ENCODE data around the gene FBXL20. TPM values are rescaled to one million over a fixed set of nuclear protein-coding genes. Genes with fewer than 3 reads are reported as not detected.
A peak's percentile ranks its signal among the peaks of the same experiment; 100 is the strongest.
"Not testable (repeated sequence)": the region's sequence is repeated elsewhere in the genome, so short reads cannot be mapped to it uniquely, and the experiment has no call there.

FBXL20 gene
- total RNA-seq, 2 experiments from 2014 or later, result 16.9 to 18.9 TPM

DNA sequence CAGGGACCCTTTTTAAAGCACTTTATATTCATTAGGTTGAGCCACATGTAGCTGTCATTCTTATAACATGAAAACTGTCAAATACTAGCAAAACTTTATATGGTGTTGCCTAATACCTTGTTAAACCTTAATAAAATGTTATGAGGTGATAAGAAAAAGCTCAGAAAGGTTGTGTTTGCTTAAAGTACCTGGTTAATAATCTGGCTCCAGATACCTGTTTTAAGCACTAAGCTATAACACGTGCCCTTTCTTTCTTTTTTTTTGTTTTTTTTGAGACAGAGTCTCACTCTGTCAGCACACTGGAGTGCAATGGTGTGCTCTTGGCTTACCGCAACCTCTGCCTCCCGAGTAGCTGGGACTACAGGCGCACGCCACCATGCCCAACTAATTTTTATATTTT, 116.7 kb downstream of the FBXL20 start:
- POLR2A ChIA-PET, result interaction anchor here (0.6 kb wide), 3 partner anchors 173 to 261 kb away, joined by 3 to 6 read pairs (median 5); no protein-coding TSS in a partner anchor
- H3K4me3 Mint-ChIP-seq, result no peak overlapping the region
- no peaks in the 10 kb centered on the region for H3K4me1 Mint-ChIP-seq
- H3K9me3 Mint-ChIP-seq (ENCODE audit: low read depth), result no peaks in the 10 kb centered on the region
- DNase-seq (no peak), ATAC-seq (no peak)
- CTCF ChIA-PET, result interaction anchor here (1.0 to 1.2 kb wide), 2 partner anchors 14 to 40 kb away, joined by 3 to 4 read pairs; no protein-coding TSS in a partner anchor
- intact Hi-C loops (cut with DNase I, micrococcal nuclease), result no loop called here
- no peaks in the 10 kb centered on the region for H3K27me3 Mint-ChIP-seq
- H3K36me3 Mint-ChIP-seq (ENCODE audit: low read depth), result no peaks in the 10 kb centered on the region
- no peak overlapping the region for H3K27ac Mint-ChIP-seq

DNA sequence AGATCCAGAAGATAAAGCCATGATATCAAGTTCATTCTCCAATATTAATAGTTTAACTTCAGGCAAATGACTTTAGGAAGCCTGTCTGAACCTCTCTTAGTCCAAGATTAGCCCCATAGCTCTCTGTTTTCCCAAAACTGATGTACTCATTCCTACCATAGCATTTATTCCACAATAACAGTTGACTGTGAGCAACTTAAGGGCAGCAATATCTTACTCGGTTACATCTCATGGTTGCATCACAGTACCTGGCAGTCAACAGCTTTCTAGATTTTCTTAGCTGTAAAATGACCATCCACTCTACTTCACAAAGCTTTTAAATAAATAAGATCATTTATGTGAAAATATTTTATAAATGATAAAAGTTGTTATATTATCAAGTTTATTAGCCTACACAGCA, 117.5 kb downstream of the FBXL20 start:
- DNase-seq (no peak), ATAC-seq (no peak)
- no peak overlapping the region for H3K4me3 Mint-ChIP-seq
- H3K27ac Mint-ChIP-seq, result no peak overlapping the region
- no peaks in the 10 kb centered on the region for H3K36me3 Mint-ChIP-seq (ENCODE audit: low read depth)
- intact Hi-C loops (cut with DNase I, micrococcal nuclease), result no loop called here
- POLR2A ChIA-PET, result interaction anchor here (0.6 kb wide), 2 partner anchors 174 to 565 kb away, joined by 6 to 9 read pairs; no protein-coding TSS in a partner anchor
- CTCF ChIA-PET, result interaction anchor here (0.7 to 1.2 kb wide), 2 partner anchors 13 to 242 kb away, joined by 3 read pairs; no protein-coding TSS in a partner anchor
- H3K9me3 Mint-ChIP-seq (ENCODE audit: low read depth), result no peaks in the 10 kb centered on the region
- H3K27me3 Mint-ChIP-seq, result no peaks in the 10 kb centered on the region
- no peaks in the 10 kb centered on the region for H3K4me1 Mint-ChIP-seq

DNA sequence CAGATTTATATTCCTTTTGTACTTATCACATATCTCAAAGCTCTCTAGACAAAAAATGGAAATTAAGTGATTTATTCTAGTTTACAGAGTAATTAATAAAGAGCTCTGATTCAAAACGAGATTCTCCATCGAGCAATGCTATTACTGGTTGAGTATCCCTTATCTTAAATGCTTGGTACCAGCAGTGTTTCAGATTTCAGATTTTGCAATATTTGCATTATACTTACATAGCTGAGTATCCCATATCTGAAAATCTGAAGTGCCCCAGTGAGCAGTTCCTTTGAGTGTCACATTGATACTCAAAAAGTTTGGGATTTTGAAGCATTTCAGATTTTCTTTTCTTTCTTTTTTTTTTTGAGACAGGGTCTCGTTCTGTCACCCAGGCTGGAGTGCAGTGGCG, 118.3 kb downstream of the FBXL20 start:
- intact Hi-C loops (cut with DNase I, micrococcal nuclease), result no loop called here
- POLR2A ChIA-PET, result no interaction called here
- CTCF ChIA-PET, result interaction anchor here (1.2 kb wide), 1 partner anchor 12 kb away, joined by 3 read pairs; no protein-coding TSS in a partner anchor

DNA sequence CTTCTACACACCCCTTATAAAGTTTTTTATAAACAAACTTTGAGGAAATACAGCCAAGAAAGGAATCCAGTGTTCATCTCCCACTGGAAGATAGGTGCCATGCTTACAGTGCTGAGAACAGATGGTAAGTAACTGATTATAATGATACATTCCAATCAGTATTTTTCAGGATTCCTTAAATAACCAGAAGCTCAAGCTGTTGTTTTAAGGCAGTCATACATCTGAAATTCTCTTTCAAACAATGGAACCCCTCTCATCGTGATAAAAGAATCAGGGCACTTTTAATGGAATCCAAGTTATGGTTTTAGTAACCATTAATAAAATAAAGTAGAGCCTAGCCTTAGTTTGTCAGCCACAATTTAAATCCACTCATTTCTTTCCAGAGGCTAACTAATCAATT, 119.6 kb downstream of the FBXL20 start:
- H3K36me3 Mint-ChIP-seq (ENCODE audit: low read depth), result no peaks in the 10 kb centered on the region
- ChIA-PET POLR2A (no interaction called here), CTCF (interaction anchor here (0.5 to 1.1 kb wide), 2 partner anchors 10 to 180 kb away, joined by 3 to 7 read pairs; no protein-coding TSS in a partner anchor)
- no peaks in the 10 kb centered on the region for H3K9me3 Mint-ChIP-seq (ENCODE audit: low read depth)
- DNase-seq (no peak), ATAC-seq (no peak)
- intact Hi-C loops (cut with DNase I, micrococcal nuclease), result no loop called here
- no peaks in the 10 kb centered on the region for H3K27me3 Mint-ChIP-seq
- no peaks in the 10 kb centered on the region for H3K4me1 Mint-ChIP-seq
- no peak overlapping the region for H3K27ac Mint-ChIP-seq
- H3K4me3 Mint-ChIP-seq, result no peak overlapping the region

More for the DNA sequence above, 118.3 kb downstream of the FBXL20 start:
- no peaks in the 10 kb centered on the region for H3K9me3 Mint-ChIP-seq (ENCODE audit: low read depth)
- H3K27me3 Mint-ChIP-seq, result no peaks in the 10 kb centered on the region
- H3K36me3 Mint-ChIP-seq (ENCODE audit: low read depth), result no peaks in the 10 kb centered on the region
- no peak for DNase-seq
- no peak overlapping the region for H3K4me3 Mint-ChIP-seq
- no peak for ATAC-seq
- no peaks in the 10 kb centered on the region for H3K4me1 Mint-ChIP-seq
- H3K27ac Mint-ChIP-seq, result no peak overlapping the region

DNA sequence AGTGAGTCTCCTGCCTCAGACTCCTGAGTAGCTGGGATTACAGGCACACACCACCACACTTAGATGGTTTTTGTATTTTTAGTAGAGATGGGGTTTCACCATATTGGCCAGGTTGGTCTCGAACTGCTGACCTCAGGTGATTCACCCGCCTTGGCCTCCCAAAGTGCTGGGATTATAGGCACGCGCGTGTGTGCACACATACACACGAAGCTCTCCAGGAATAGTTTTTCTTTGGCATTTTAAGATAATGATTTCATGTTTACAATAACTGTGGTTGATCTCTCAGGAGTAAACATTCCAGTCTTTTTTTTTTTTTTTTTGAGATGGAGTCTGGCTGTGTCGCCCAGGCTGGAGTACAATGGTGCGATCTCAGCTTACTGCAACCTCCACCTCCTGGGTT, 123.2 kb downstream of the FBXL20 start:
- CTCF ChIA-PET, result interaction anchor here (0.6 to 0.7 kb wide), 2 partner anchors 20 to 46 kb away, joined by 3 read pairs; no protein-coding TSS in a partner anchor
- H3K9me3 Mint-ChIP-seq (ENCODE audit: low read depth); H3K27ac Mint-ChIP-seq; ATAC-seq; intact Hi-C loops (cut with DNase I, micrococcal nuclease); H3K4me3 Mint-ChIP-seq; H3K4me1 Mint-ChIP-seq; POLR2A ChIA-PET; H3K27me3 Mint-ChIP-seq; DNase-seq; H3K36me3 Mint-ChIP-seq (ENCODE audit: low read depth): not testable (repeated sequence)

DNA sequence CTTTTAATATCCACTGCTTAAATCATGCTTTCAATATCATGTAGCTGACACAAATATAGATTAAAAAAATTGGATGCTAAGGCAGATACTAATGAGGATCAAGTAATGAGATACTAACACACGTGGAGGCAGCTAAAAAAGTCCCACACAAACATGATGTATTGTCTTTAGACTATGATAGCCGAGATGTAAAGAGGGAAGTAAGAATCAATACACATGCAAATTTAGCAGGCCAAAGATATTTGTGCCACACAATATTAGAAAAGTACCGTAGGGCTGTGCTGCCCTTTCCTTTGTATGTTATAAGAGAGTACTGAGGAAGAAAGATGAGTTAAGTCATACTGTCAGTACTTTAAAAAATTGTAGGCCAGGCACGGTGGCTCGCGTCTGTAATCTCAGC, 124.3 kb downstream of the FBXL20 start:
- ChIA-PET CTCF (interaction anchor here (0.7 kb wide), 1 partner anchor 122 kb away, joined by 3 read pairs; no protein-coding TSS in a partner anchor), POLR2A (no interaction called here)
- Mint-ChIP-seq H3K9me3 (ENCODE audit: low read depth) (no peaks in the 10 kb centered on the region), H3K27me3 (no peaks in the 10 kb centered on the region), H3K36me3 (ENCODE audit: low read depth) (peaks cover 5% of the 10 kb centered on the region), H3K4me1 (no peaks in the 10 kb centered on the region), H3K27ac (no peak overlapping the region), H3K4me3 (no peak overlapping the region)
- no peak for DNase-seq
- ATAC-seq, result no peak
- intact Hi-C loops (cut with DNase I, micrococcal nuclease), result no loop called here

DNA sequence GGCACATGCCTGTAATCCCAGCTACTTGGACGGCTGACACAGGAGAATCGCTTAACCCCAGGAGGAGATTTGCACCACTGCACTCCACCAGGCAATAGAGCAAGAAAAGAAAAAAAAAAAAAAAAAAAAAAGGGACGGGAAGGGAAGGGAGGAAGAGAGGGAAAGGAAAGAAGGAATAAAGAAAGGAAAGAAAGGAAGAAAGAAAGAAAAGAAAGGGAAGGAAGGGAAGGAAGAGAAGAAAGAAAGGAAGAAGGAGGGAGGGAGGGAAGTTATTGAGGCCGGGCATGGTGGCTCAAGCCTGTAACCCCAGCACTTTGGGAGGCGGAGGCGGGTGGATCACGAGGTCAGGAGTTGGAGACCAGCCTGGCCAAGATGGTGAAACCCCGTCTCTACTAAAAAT, 125.3 kb downstream of the FBXL20 start:
- no peaks in the 10 kb centered on the region for H3K27me3 Mint-ChIP-seq
- no peak overlapping the region for H3K27ac Mint-ChIP-seq
- H3K36me3 Mint-ChIP-seq (ENCODE audit: low read depth), result peaks cover 5% of the 10 kb centered on the region
- ChIA-PET POLR2A (no interaction called here), CTCF (no interaction called here)
- ATAC-seq, result no peak
- intact Hi-C loops (cut with DNase I, micrococcal nuclease), result no loop called here
- no peaks in the 10 kb centered on the region for H3K4me1 Mint-ChIP-seq
- no peaks in the 10 kb centered on the region for H3K9me3 Mint-ChIP-seq (ENCODE audit: low read depth)
- no peak overlapping the region for H3K4me3 Mint-ChIP-seq
- DNase-seq, result no peak

DNA sequence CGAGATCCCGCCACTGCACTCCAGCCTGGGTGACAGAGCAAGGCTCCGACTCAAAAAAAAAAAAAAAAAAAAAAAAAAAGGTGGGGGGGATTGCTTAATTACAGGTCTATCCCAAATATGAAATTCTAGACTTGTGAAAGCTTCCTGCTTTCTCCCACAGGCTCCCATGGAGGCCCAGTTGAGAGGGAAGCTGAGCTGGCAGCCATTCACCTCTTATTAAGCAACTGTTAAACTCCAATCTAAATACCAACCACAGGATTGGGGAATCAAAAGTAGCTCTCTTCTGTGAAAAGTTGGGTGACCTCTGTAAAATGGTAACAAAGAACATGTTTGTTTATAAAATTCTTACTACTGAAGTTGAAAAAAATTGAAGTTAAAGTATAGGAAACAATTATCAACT, 129.9 kb downstream of the FBXL20 start:
- H3K36me3 Mint-ChIP-seq (ENCODE audit: low read depth), result peaks cover 12% of the 10 kb centered on the region
- POLR2A ChIA-PET, result no interaction called here
- ATAC-seq (no peak), DNase-seq (no peak)
- intact Hi-C loops (cut with DNase I, micrococcal nuclease), result loop anchor here in 1 of 2 experiments (5.0 kb wide), 1 partner anchor 106 kb away; no protein-coding TSS in a partner anchor
- no peak overlapping the region for H3K27ac Mint-ChIP-seq
- H3K4me1 Mint-ChIP-seq, result no peaks in the 10 kb centered on the region
- H3K4me3 Mint-ChIP-seq, result no peak overlapping the region
- no peaks in the 10 kb centered on the region for H3K9me3 Mint-ChIP-seq (ENCODE audit: low read depth)
- CTCF ChIA-PET, result interaction anchor here (0.6 to 2.0 kb wide), 6 partner anchors 10 to 1484 kb away, joined by 3 to 7 read pairs (median 3); no protein-coding TSS in a partner anchor
- no peaks in the 10 kb centered on the region for H3K27me3 Mint-ChIP-seq

DNA sequence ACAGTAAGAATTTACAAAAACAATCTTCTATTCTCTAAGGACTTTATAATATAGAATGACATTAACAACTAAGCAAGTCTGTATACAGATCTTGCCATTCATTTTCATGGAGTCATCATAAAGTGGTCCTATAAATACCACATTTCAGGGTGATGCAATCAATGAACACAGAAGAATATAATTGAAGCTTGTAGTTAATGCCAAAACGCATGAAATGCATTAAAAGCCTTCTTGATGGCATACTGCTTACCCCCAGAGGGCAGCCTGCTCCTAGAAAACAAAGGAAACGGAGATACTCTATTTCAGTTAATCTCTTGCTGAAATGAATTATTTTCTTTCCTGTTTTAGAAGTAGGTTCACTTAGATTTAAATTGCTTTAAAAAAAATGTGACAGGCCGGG, 130.5 kb downstream of the FBXL20 start:
- H3K4me3 Mint-ChIP-seq, result no peak overlapping the region
- no peak for ATAC-seq
- intact Hi-C loops (cut with DNase I, micrococcal nuclease), result loop anchor here in 1 of 2 experiments (5.0 kb wide), 1 partner anchor 106 kb away; no protein-coding TSS in a partner anchor
- H3K4me1 Mint-ChIP-seq, result no peaks in the 10 kb centered on the region
- ChIA-PET POLR2A (no interaction called here), CTCF (interaction anchor here (0.6 to 2.0 kb wide), 8 partner anchors 13 to 1484 kb away, joined by 3 to 7 read pairs (median 4); no protein-coding TSS in a partner anchor)
- peaks cover 12% of the 10 kb centered on the region for H3K36me3 Mint-ChIP-seq (ENCODE audit: low read depth)
- H3K27ac Mint-ChIP-seq, result no peak overlapping the region
- H3K27me3 Mint-ChIP-seq, result no peaks in the 10 kb centered on the region
- DNase-seq, result peak; percentile 26
- no peaks in the 10 kb centered on the region for H3K9me3 Mint-ChIP-seq (ENCODE audit: low read depth)

DNA sequence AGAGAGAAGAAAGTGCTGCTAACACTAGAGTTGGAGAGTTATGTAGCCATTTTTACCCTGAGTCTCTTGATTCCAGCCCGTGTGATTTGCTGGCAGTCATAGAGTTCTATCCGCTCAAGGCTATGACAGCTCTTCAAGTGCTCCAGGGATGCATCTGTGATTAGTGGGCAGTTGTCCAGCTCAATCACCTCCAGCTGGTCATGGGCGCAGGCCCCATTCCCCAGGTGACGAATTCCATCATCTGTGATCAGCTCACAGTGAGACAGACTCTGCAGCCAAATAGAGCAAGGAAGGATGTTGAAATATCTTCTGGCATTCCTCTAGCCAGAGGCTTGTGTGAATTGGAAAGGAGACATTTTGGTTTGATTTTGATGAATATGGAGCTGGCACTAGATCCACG, 137.3 kb downstream of the FBXL20 start:
- DNase-seq (no peak), ATAC-seq (no peak)
- intact Hi-C loops (cut with DNase I, micrococcal nuclease), result no loop called here
- ChIA-PET CTCF (interaction anchor here (0.6 to 2.0 kb wide), 4 partner anchors 17 to 32 kb away, joined by 3 to 13 read pairs (median 4); no protein-coding TSS in a partner anchor), POLR2A (no interaction called here)
- Mint-ChIP-seq H3K9me3 (ENCODE audit: low read depth) (no peaks in the 10 kb centered on the region), H3K27me3 (no peaks in the 10 kb centered on the region), H3K4me1 (no peaks in the 10 kb centered on the region), H3K27ac (no peak overlapping the region), H3K36me3 (ENCODE audit: low read depth) (peaks cover 13% of the 10 kb centered on the region), H3K4me3 (no peak overlapping the region)

DNA sequence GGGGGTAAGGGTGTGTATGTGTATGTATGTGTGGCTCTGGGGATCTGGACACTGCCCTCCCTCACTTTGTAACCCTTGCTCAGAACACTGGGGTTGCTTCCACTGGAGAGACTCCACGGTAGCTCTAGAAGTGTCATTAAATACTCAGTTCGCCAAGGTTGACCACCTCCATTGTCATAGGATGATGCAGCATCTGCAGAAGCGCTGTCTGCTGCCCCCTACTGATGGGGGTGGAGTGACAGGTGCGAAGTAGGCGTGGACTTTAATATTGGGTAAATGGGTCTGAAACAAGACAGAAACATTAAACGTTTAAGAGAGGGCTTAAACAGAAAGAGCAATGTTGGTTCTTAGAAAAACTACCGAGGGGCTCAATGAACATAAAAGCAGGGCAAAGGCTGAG, 140.1 kb downstream of the FBXL20 start:
- Mint-ChIP-seq H3K27ac (no peak overlapping the region), H3K27me3 (no peaks in the 10 kb centered on the region), H3K36me3 (ENCODE audit: low read depth) (peaks cover 16% of the 10 kb centered on the region), H3K4me3 (no peak overlapping the region), H3K4me1 (no peaks in the 10 kb centered on the region), H3K9me3 (ENCODE audit: low read depth) (no peaks in the 10 kb centered on the region)
- intact Hi-C loops (cut with DNase I, micrococcal nuclease), result no loop called here
- CTCF ChIA-PET, result interaction anchor here (1.3 kb wide), 1 partner anchor 15 kb away, joined by 3 read pairs; no protein-coding TSS in a partner anchor
- peak; percentile 58 for ATAC-seq
- POLR2A ChIA-PET, result no interaction called here
- peak; percentile 63 for DNase-seq

DNA sequence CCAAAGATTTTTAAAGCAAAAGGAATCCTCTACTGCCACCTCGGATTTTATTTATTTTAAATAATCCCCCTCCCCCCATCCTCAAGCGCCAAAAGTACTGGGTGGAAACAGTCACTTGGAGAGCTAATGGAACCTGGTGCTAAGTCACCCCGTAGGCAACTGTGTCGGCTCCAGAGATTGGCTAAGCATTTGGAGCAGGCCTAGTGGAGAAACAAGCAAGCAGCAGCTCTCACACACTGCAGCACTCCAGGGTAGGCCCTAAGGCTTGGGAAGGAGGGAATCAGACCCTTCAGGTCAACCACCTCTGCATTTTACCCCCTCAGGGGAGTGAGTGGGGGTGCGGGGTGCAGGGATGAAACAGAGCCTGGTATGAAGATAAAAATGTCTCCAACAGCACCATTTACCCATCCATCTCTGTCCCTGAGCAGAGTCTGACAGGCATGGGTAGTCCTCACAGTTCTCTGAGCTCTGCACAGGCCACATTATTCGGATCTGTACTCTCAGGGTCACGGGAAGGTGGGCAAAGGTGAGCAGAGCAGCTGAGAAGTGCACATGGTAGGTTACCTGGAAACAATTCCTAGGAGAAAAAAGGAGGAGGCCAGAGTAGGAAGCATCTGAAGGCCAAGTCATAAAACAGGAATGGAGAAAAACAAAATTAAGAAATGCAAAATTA, 148.5 kb downstream of the FBXL20 start:
- Mint-ChIP-seq H3K36me3 (ENCODE audit: low read depth) (peaks cover 5% of the 10 kb centered on the region), H3K27ac (no peak overlapping the region), H3K27me3 (no peaks in the 10 kb centered on the region), H3K4me1 (no peaks in the 10 kb centered on the region), H3K4me3 (no peak overlapping the region), H3K9me3 (ENCODE audit: low read depth) (no peaks in the 10 kb centered on the region)
- DNase-seq (no peak), ATAC-seq (no peak)
- POLR2A ChIA-PET, result no interaction called here
- intact Hi-C loops (cut with DNase I, micrococcal nuclease), result no loop called here
- CTCF ChIA-PET, result interaction anchor here (0.5 to 1.2 kb wide), 2 partner anchors 13 to 16 kb away, joined by 3 to 4 read pairs; no protein-coding TSS in a partner anchor
